Astrocyte (in vitro differentiated cells and primary cell): Measurements from ENCODE around the gene FBXO31.
"Not testable (repeated sequence)": the region's sequence is repeated elsewhere in the genome, so short reads cannot be mapped to it uniquely, and the experiment has no call there.

Experiments used
- CTCF ChIP-seq: IDR thresholded peaks from 2 replicates; pipeline ENCODE4 v1.5.1; 2011; ENCODE audit warnings: low read depth, mild to moderate bottlenecking, inconsistent platforms, low read length, moderate library complexity; ENCODE audit not compliant: insufficient read depth
- EZH2 ChIP-seq: IDR thresholded peaks from 2 replicates; pipeline ENCODE4 v1.6.1; 2012; ENCODE audit warnings: mild to moderate bottlenecking, low read length, inconsistent platforms; ENCODE audit not compliant: insufficient read depth

- not testable (repeated sequence) for TF ChIP-seq CTCF, EZH2
These were observed 1.2 kb upstream of the FBXO31 start for GRCh38 chr16:87384875-87385167.
